Activated CD4-positive, alpha-beta T cell treated with anti-CD3 and anti-CD28 coated beads, Interleukin-2, amount 10 ng/mL, durations not matched to agents 24 days and 14 days (primary cell): ENCODE results near the gene IREB2. TPM values are rescaled to one million over a fixed set of nuclear protein-coding genes. Genes with fewer than 3 reads are reported as not detected.
A peak's percentile ranks its signal among the peaks of the same experiment; 100 is the strongest.
"Not testable (repeated sequence)": the region's sequence is repeated elsewhere in the genome, so short reads cannot be mapped to it uniquely, and the experiment has no call there.

ENCODE experiments used
- DNase-seq: peaks from one replicate; pipeline ENCODE4 v3.0.0; 2022
- H3K27ac Mint-ChIP-seq: one replicate; pipeline ENCODE4 v1.8.0; 2022; ENCODE audit warnings: mild to moderate bottlenecking, mixed read lengths
- H3K27me3 Mint-ChIP-seq: one replicate; pipeline ENCODE4 v1.8.0; 2022; ENCODE audit warnings: mixed read lengths
- H3K36me3 Mint-ChIP-seq: one replicate; pipeline ENCODE4 v1.8.0; 2022; ENCODE audit warnings: low read depth, mild to moderate bottlenecking, mixed read lengths
- H3K4me1 Mint-ChIP-seq: one replicate; pipeline ENCODE4 v1.8.0; 2021; ENCODE audit warnings: mixed read lengths
- H3K4me3 Mint-ChIP-seq: one replicate; pipeline ENCODE4 v1.8.0; 2022; ENCODE audit warnings: mild to moderate bottlenecking, moderate library complexity, mixed read lengths
- H3K9me3 Mint-ChIP-seq: one replicate; pipeline ENCODE4 v1.8.0; 2021; ENCODE audit warnings: mixed read lengths
- intact Hi-C: fragments of 100-400 bp; cut with micrococcal nuclease; formaldehyde crosslinking; loops from one replicate; pipeline ENCODE4 v1.15.1; 2023
- total RNA-seq: library from RNA; stranded (reverse); gene quantifications from 2 replicates; pipeline ENCODE4 v1.2.3, GENCODE V29; 2022

IREB2 gene
- total RNA-seq, 1 donor from 2014 or later: 89.4 TPM

DNA sequence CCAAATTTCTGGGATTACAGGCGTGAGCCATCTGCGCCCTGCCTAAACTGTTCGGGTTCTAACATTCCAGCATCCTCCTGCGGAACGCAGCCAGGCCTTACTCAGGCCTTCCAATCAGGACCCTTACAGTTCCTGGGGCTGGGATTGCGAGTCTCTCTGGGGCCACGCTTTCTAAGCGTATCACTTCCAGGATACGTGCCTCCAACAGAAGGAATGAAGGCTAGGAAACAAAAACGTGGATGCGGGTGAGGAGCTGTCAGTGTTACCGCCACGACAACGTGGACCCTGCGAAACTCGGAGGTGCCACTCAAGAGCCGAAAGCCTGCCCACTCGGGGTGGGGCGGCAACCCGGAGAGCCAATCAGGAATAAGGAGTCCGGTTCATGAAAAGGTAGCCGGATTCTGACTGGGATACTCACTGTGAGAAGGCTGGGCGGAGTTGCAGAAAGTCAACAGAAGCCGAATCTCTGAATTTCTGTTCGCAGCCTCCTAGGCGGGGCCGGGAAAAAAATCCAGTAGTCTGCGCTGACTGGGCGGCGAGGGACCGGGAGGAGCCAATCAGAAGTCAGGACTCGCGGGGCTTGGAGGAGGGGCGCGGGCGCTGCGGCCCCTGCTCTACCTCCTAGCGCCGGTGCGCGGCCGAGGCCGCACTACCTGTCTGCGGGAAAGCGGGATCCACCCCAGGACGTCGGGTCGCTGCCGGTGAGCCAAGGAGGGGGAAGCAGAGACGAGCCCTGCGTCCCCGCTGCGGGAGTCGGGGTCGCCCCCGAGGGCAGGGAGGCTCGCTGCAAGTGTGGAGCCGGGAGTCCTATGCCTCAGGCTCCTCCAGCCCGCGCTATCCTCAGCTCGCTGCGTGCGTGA lies 69.2 kb downstream of the IREB2 start, which contains the start of gene HYKK:
TSS of gene HYKK (plus strand) at position 607 of the 860 bp plus-strand sequence. CDS start 5,512 bp downstream, outside the sequence.
- peaks cover 18% of the 10 kb centered on the region for H3K4me1 Mint-ChIP-seq
- H3K36me3 Mint-ChIP-seq: peaks cover under 1% of the 10 kb centered on the region
- peak within 1 kb of the TSS; percentile 72 for H3K27ac Mint-ChIP-seq
- peak within 1 kb of the TSS; percentile 90 for H3K4me3 Mint-ChIP-seq
- intact Hi-C loops: loop anchor here (1.0 kb wide), 1 partner anchor 33 kb away; the partner anchor contains the start of gene PSMA4
- H3K9me3 Mint-ChIP-seq: no peaks in the 10 kb centered on the region
- H3K27me3 Mint-ChIP-seq: peaks cover 5% of the 10 kb centered on the region
- peak; percentile 94 for DNase-seq

DNA sequence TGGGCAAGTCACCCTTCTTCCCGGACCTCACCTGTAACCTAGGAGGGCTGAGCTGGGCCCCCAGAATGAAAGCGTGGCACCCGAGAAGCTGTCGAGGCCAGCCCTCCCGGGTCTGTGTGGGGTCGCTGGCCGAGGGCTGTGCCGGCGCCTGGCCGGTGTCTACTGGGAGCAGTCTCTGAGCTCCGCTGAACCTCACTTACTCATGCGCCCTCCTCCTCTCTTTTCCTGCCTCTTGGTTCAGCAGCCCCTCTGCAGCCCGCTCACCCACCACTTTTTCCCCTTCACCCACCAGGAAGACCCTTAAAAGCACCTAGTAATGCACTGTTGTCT lies 69.8 kb downstream of the IREB2 start:
- peaks cover 18% of the 10 kb centered on the region for H3K4me1 Mint-ChIP-seq
- H3K27me3 Mint-ChIP-seq: peaks cover 5% of the 10 kb centered on the region
- H3K27ac Mint-ChIP-seq: peak overlapping the region; percentile 72
- no peaks in the 10 kb centered on the region for H3K36me3 Mint-ChIP-seq
- H3K4me3 Mint-ChIP-seq: peak overlapping the region; percentile 90
- no peaks in the 10 kb centered on the region for H3K9me3 Mint-ChIP-seq
- DNase-seq: no peak
- intact Hi-C loops: loop anchor here (1.0 kb wide), 1 partner anchor 33 kb away; the partner anchor contains the start of gene PSMA4

DNA sequence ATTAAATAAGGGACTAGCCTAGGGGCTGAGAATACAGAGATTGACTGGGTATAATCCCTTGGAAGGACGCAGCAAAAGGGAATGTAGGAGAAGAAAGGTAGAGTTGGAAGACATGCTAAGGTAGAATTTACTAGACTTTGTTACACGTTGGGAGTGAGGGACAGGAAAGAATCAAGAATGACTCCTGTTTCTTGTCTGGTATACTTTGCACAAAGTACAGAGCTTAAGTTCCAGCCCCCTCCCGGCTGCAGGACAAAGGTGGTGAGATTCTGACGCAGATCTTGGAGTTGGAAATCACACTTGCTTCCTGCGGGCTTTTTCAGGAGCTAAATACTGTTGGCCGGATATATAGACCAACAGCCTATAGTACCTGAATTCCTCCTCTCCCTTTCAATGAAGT lies 70.3 kb downstream of the IREB2 start:
- Mint-ChIP-seq H3K36me3 (no peaks in the 10 kb centered on the region), H3K4me3 (peak overlapping the region; percentile 90), H3K27me3 (peaks cover 5% of the 10 kb centered on the region), H3K9me3 (no peaks in the 10 kb centered on the region), H3K27ac (peak overlapping the region; percentile 72), H3K4me1 (peaks cover 18% of the 10 kb centered on the region)
- intact Hi-C loops: no loop called here
- DNase-seq: no peak

DNA sequence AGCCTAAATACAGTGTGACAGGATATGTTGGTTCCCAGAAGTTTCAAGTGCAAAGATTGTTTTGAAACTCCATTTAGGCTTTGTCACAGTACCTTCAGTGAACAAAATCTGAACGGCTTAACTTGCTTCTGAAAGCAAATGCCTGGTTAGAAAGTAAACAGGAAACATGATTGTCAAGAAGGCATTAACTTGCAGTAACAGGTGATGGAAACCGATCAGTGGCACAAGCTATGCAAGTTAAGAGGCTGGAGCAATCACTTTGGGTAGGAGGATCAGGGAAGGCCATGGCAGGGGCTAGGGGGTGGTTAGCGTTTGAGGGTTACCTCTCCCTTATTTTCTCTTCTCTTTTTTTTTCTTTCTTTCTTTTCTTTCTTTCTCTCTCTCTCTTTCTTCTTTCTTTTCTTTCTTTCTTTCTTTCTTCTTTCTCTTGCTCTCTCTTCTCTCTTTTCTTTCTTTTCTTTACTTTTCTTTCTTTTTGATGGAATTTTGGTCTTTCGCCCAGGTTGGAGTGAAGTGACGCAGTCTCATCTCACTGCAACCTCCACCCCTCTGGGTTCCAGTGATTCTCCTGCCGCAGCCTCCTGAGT lies 71.8 kb downstream of the IREB2 start:
- Mint-ChIP-seq H3K27me3 (peaks cover 5% of the 10 kb centered on the region), H3K36me3 (no peaks in the 10 kb centered on the region), H3K9me3 (no peaks in the 10 kb centered on the region), H3K27ac (no peak overlapping the region), H3K4me3 (peak overlapping the region; percentile 57), H3K4me1 (peaks cover 18% of the 10 kb centered on the region)
- intact Hi-C loops: no loop called here
- DNase-seq: peak; percentile 69

DNA sequence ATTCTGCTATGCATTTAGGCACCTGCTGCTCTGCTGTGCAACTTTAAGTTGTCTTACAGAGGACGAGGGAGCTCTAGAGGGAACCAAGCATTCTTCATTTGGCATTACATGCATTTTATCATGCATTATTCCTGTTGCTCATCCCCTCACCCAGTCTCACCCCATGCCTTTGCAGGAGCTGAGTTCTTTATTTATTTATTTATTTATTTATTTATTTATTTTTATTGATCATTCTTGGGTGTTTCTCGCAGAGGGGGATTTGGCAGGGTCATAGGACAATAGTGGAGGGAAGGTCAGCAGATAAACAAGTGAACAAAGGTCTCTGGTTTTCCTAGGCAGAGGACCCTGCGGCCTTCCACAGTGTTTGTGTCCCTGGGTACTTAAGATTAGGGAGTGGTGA lies 82.0 kb downstream of the IREB2 start:
- H3K4me1 Mint-ChIP-seq, H3K9me3 Mint-ChIP-seq, H3K4me3 Mint-ChIP-seq, H3K27me3 Mint-ChIP-seq, DNase-seq, intact Hi-C loops, H3K36me3 Mint-ChIP-seq, H3K27ac Mint-ChIP-seq: not testable (repeated sequence)

DNA sequence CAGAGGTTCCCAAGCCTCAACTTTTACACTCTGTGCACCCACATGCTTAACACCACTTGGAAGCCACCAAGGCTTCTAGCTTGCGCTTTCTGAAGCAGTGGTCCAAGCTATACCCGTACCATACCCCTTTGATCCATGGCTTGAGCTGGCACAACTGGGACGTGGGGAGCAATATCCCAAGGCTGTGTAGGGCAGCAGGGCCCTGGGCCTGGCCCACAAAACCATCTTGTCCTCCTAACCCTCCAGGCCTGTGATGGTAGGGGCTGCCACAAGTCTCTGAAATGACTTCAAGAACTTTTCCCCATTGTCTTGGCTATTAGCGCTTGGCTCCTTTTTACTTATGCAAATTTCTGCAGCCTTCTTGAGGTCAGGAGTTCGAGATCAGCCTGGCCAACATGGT lies 86.2 kb downstream of the IREB2 start:
- Mint-ChIP-seq H3K4me1 (no peaks in the 10 kb centered on the region), H3K9me3 (no peaks in the 10 kb centered on the region), H3K27me3 (no peaks in the 10 kb centered on the region), H3K4me3 (no peak overlapping the region), H3K36me3 (no peaks in the 10 kb centered on the region), H3K27ac (no peak overlapping the region)
- intact Hi-C loops: no loop called here
- no peak for DNase-seq

DNA sequence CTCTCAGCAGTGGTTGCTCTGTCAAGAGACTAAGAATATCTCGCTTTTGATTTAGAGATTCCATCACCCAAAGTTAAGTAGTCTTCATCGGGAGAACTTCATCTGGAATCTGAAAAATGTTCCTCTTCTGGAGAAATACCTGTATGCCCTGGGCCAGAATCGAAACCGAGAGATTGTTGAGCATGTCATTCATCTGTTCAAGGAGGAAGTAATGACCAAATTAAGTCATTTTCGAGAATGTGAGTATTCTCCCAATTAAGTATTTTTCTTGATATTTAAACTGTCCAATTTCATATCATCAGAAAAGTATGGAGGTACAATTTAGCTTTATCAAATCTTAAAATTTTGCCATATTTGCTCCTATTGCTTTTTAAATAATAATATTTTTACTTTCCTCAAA lies 89.3 kb downstream of the IREB2 start:
- intact Hi-C loops: no loop called here
- Mint-ChIP-seq H3K27me3 (no peaks in the 10 kb centered on the region), H3K27ac (no peak overlapping the region), H3K4me1 (no peaks in the 10 kb centered on the region), H3K9me3 (no peaks in the 10 kb centered on the region), H3K36me3 (no peaks in the 10 kb centered on the region), H3K4me3 (no peak overlapping the region)
- DNase-seq: no peak

DNA sequence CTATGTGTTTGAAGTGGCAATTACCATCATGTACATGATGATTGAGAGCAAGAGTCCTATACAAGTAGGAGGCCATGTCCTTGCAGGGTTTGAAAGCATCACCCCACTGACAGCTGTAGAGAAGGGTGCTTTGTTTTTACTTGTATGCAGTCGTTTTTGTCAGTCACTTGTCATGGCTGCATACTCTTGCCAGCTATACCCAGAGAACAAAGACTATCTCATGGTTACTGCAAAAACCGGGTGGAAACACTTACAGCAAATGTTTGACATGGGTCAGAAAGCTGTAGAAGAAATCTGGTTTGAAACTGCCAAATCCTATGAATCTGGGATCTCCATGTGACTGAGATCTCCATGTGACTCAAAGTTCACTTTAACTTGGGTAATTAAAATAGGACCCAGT lies 95.3 kb downstream of the IREB2 start:
- DNase-seq: no peak
- H3K36me3 Mint-ChIP-seq: no peaks in the 10 kb centered on the region
- intact Hi-C loops: no loop called here
- H3K4me3 Mint-ChIP-seq: no peak overlapping the region
- H3K27ac Mint-ChIP-seq: no peak overlapping the region
- peaks cover 2% of the 10 kb centered on the region for H3K27me3 Mint-ChIP-seq
- no peaks in the 10 kb centered on the region for H3K4me1 Mint-ChIP-seq
- H3K9me3 Mint-ChIP-seq: no peaks in the 10 kb centered on the region

DNA sequence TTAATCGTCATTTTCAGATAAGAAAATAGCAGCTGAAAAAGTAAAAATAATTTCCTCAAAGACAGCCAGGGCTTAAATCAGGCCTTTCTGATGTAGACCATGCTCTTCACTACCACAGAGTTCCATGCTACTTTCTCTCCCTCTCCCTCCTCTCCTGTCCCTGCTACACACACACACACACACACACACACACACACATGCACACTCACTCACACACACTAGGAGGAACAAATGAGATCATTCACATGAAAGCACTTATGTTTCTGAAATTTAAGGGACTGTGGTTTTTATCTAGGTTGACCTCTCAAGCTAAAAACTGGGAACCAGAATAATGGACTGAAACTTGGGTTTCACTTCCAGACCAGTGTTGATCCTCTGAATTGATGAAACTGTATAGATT lies 98.1 kb downstream of the IREB2 start:
- intact Hi-C loops: no loop called here
- H3K4me3 Mint-ChIP-seq: no peak overlapping the region
- no peak for DNase-seq

DNA sequence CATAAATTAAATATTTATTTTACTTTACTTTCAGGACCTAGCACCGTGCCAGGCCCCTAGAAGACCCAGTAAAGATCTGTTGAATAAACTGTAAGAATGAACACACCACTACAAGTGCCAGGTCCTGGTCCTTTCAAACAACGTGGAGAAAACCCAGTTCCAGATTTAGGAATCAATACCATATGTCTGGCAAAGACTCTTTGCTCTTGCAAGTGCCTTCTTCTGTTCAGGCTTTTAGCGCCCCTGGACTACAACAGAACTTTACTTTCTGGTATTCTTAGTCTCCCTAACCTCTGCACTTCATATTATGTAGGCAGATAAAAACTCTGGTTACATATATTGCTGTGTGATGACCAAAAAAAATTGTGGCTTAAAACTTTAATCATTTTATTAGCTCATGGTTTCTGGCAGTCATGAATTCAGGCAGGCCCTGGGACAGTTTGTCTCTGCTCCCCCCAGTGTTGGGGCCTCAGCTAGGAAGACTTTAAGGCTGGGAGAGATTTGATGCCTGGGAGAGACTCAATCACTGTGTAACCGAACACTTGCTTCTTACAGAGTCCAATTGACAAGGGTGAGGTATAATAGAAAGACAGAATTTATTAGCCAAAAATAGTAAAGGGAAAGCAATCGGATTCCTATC lies 99.4 kb downstream of the IREB2 start:
- intact Hi-C loops: no loop called here
- Mint-ChIP-seq H3K4me1 (peaks cover 21% of the 10 kb centered on the region), H3K27me3 (peaks cover 2% of the 10 kb centered on the region)

More for the DNA sequence above, 98.1 kb downstream of the IREB2 start:
- peaks cover 2% of the 10 kb centered on the region for H3K27me3 Mint-ChIP-seq
- no peaks in the 10 kb centered on the region for H3K9me3 Mint-ChIP-seq
- H3K4me1 Mint-ChIP-seq: peaks cover 13% of the 10 kb centered on the region
- no peak overlapping the region for H3K27ac Mint-ChIP-seq
- H3K36me3 Mint-ChIP-seq: peaks cover 2% of the 10 kb centered on the region

DNA sequence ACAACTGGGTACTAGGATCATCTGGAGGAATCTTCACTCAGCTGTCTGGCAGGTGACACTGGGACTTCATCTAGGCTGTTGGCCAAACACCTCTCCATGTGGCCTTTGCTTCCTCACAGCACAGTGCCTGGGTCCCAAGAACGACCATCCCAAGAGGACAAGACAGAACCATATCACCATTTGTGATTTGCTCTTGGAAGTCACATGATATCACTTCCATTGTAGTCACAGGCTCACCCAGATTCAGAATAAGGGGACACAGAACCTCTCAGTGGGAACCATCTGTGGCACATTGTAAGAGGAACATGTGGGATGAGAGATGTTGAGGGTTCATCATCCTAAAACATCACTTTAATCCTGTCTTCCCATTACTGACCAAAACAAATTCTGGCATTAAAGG lies 100.3 kb downstream of the IREB2 start:
- peak overlapping the region; percentile 5 for H3K27ac Mint-ChIP-seq
- no peaks in the 10 kb centered on the region for H3K9me3 Mint-ChIP-seq
- no peak for DNase-seq
- intact Hi-C loops: no loop called here
- peaks cover 22% of the 10 kb centered on the region for H3K36me3 Mint-ChIP-seq
- no peak overlapping the region for H3K4me3 Mint-ChIP-seq
- peaks cover 26% of the 10 kb centered on the region for H3K4me1 Mint-ChIP-seq
- H3K27me3 Mint-ChIP-seq: peaks cover 2% of the 10 kb centered on the region

More for the DNA sequence above, 99.4 kb downstream of the IREB2 start:
- Mint-ChIP-seq H3K27ac (no peak overlapping the region), H3K4me3 (no peak overlapping the region), H3K36me3 (peaks cover 13% of the 10 kb centered on the region), H3K9me3 (no peaks in the 10 kb centered on the region)
- no peak for DNase-seq

DNA sequence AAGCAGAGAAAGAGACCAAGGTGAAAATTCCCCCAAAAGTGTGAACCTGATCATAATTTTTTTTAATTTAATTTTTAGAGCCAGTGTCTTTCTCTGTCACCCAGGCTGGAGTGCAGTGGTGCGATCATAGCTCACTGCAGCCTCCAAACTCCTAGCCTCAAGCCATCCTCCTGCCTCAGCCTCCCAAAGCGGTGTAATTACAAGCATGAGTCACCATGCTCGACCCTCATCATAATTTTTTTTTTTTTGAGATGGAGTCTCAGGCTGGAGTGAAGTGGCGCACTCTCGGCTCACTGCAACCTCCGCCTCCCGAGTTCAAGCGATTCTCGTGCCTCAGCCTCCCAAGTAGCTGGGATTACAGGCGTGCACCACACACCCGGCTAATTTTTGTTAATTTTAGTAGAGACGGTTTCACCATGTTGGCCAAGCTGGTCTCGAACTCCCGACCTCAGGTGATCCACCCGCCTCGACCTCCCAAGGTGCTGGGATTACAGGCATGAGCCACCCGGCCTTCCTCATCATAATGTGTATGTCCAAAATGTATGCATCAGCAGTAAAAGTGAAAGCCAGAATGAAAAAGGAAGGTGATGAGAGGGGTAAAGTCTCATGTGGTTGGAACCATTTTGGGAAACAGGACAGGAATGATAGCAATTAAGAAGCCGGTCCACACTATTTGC lies 101.6 kb downstream of the IREB2 start:
- intact Hi-C loops: loop anchor here (1.0 kb wide), 3 partner anchors 26 to 101 kb away; partner anchors contain the start of genes CHRNA5, HYKK and IREB2
- H3K4me3 Mint-ChIP-seq: peak overlapping the region; percentile 90
- peaks cover 27% of the 10 kb centered on the region for H3K4me1 Mint-ChIP-seq
- not testable (repeated sequence) for H3K9me3 Mint-ChIP-seq, H3K27me3 Mint-ChIP-seq, DNase-seq
- H3K27ac Mint-ChIP-seq: peak overlapping the region; percentile 96
- H3K36me3 Mint-ChIP-seq: peaks cover 26% of the 10 kb centered on the region

DNA sequence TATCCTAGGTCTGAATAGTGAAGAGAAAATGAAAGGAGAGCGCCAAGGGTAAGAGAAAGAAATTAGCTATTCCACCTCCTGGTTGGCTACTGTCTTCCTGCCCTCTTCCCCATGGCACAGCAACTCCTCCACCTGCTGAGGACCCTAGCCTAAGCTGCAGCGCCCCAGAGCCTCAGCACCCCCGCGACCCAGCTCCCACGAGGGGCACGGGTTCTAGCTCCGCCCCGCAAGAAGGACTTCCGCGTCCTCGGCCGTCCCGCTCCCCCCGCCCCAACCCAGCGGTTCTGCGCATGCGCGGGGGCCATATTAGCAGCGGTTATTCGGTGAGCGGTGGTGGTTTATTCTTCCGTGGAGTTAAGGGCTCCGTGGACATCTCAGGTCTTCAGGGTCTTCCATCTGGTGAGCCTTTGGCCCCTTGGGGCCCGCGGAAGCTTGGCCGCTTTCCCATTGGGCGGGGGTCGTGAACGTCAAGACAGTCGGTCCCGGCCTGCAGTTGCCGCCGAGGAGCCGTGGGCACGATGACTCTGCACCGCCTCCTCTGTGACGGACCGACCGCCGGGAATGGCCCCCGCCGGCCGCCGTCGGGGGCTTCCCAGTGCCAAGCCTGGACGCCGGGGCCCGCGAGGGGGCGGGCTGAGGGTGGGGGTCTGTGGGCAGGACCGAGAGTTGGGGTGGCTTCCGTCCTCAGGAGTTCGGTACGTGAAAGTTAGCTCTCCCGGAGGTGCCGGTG lies 102.3 kb downstream of the IREB2 start, which contains the start of gene PSMA4:
TSS of gene PSMA4 (plus strand) at position 304 of the 730 bp plus-strand sequence. CDS start 1,484 bp downstream, outside the sequence.
- H3K27ac Mint-ChIP-seq: peak within 1 kb of the TSS; percentile 96
- no peaks in the 10 kb centered on the region for H3K9me3 Mint-ChIP-seq
- intact Hi-C loops: loop anchor here (1.0 kb wide), 3 partner anchors 25 to 102 kb away; partner anchors contain the start of genes CHRNA5, HYKK and IREB2
- peaks cover 30% of the 10 kb centered on the region for H3K36me3 Mint-ChIP-seq
- H3K27me3 Mint-ChIP-seq: no peaks in the 10 kb centered on the region
- H3K4me1 Mint-ChIP-seq: peaks cover 28% of the 10 kb centered on the region
- peak; percentile 99 for DNase-seq
- peak within 1 kb of the TSS; percentile 90 for H3K4me3 Mint-ChIP-seq
